ENCODE results near the gene XYLB. TPM values are rescaled to one million over a fixed set of nuclear protein-coding genes. Genes with fewer than 3 reads are reported as not detected.

XYLB gene
- total RNA-seq, 1 donor from 2014 or later, result 10.2 TPM

GRCh38 chr3:38343797-38344594 lies 2.6 kb upstream of the XYLB start:
- TF ChIP-seq CTCF (conservative IDR thresholded peaks at IDR 0.05), result no peak
- Mint-ChIP-seq H3K4me1 (ENCODE audit: unreplicated experiment) (no peaks in the 10 kb centered on the region), H3K27me3 (no peaks in the 10 kb centered on the region), H3K4me3 (no peak overlapping the region), H3K27ac (no peak overlapping the region), H3K9me3 (peaks cover 4% of the 10 kb centered on the region), H3K36me3 (no peaks in the 10 kb centered on the region)
- DNase-seq (ENCODE audit: extremely low spot score, unreplicated experiment), result no peak

GRCh38 chr3:38345879-38346586 lies 552 bp upstream of the XYLB start:
- no peak for DNase-seq (ENCODE audit: extremely low spot score, unreplicated experiment)
- H3K36me3 Mint-ChIP-seq, result no peaks in the 10 kb centered on the region
- H3K9me3 Mint-ChIP-seq, result peaks cover 4% of the 10 kb centered on the region
- no peaks in the 10 kb centered on the region for H3K27me3 Mint-ChIP-seq
- H3K4me1 Mint-ChIP-seq (ENCODE audit: unreplicated experiment), result no peaks in the 10 kb centered on the region
- H3K27ac Mint-ChIP-seq, result peak overlapping the region; percentile 53
- peak overlapping the region; percentile 87 for H3K4me3 Mint-ChIP-seq
- TF ChIP-seq CTCF (conservative IDR thresholded peaks at IDR 0.05), result no peak

GRCh38 chr3:38347421-38348200 lies 1.0 kb downstream of the XYLB start:
- no peaks in the 10 kb centered on the region for H3K4me1 Mint-ChIP-seq (ENCODE audit: unreplicated experiment)

GRCh38 chr3:38348903-38349302 lies 2.3 kb downstream of the XYLB start:
- no peak overlapping the region for H3K27ac Mint-ChIP-seq

More at GRCh38 chr3:38347421-38348200, 1.0 kb downstream of the XYLB start:
- H3K27me3 Mint-ChIP-seq, result no peaks in the 10 kb centered on the region
- no peak overlapping the region for H3K4me3 Mint-ChIP-seq
- no peak overlapping the region for H3K27ac Mint-ChIP-seq
- peaks cover 10% of the 10 kb centered on the region for H3K36me3 Mint-ChIP-seq
- no peak for DNase-seq (ENCODE audit: extremely low spot score, unreplicated experiment)
- TF ChIP-seq CTCF (conservative IDR thresholded peaks at IDR 0.05), result no peak
- H3K9me3 Mint-ChIP-seq, result peaks cover 4% of the 10 kb centered on the region

More at GRCh38 chr3:38348903-38349302, 2.3 kb downstream of the XYLB start:
- Mint-ChIP-seq H3K27me3 (no peaks in the 10 kb centered on the region), H3K4me3 (no peak overlapping the region), H3K36me3 (peaks cover 14% of the 10 kb centered on the region), H3K9me3 (peaks cover 2% of the 10 kb centered on the region), H3K4me1 (ENCODE audit: unreplicated experiment) (no peaks in the 10 kb centered on the region)
- no peak for DNase-seq (ENCODE audit: extremely low spot score, unreplicated experiment)
- TF ChIP-seq CTCF (conservative IDR thresholded peaks at IDR 0.05), result no peak

Measured in type B pancreatic cell (in vitro differentiated cells).